NCI-H1694 treated with DMSO at 0.1 percent for 48 hours (cell line): ENCODE data around the gene NT5C2.
"Not testable (repeated sequence)": the region's sequence is repeated elsewhere in the genome, so short reads cannot be mapped to it uniquely, and the experiment has no call there.

ENCODE experiments used
- DNase-seq: peaks from one replicate; lab custom pipeline; 2025; lab: John Stamatoyannopoulos, UW

NT5C2 gene

GRCh38 chr10:103157246-103157645 lies 35.8 kb downstream of the NT5C2 start:
- DNase-seq = no peak

GRCh38 chr10:103155471-103156085 lies 37.5 kb downstream of the NT5C2 start:
- no peak for DNase-seq

- no peak for DNase-seq
Observed at GRCh38 chr10:103154521-103155299, 38.4 kb downstream of the NT5C2 start.

DNA sequence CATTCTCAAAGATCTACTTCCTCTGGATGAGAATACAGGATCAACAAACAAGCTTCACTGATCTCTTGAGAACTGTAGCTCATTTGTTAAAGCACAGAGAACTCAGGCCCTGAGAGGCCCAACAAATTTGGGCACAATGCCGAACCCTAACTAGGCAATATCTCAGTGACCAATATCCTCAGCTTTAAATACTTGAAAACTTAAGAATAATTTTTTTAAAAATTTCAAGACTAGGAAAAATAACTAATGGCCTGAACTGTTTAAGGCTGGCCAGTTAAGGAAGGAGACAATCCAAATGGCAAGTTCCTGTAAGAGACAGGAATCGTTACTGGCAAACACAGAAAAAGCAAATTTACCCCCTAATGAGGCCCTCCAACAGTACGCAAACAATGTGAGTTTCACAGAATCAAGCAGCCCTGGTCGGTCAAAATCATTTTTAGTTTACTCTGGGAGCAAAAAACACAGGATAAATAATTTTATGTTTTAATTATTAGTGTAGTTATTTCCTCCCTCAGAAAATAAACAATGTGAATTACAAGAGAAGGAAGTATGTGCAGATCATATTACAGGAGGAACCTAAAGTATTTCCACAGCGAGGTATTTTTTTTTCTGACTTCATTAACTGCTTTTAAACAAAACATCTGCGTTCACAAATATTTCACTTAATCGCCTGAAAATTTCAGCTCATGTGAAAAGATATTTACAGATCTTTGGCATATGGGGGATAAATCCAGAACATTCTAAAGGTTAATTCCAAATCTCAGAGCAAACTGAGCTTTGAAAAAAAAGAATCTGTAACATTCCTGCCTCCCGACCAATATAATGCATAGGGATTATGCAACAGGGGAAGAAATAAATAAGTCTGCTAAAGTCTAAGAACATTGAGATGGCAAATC lies 39.5 kb downstream of the NT5C2 start:
- no peak for DNase-seq

DNA sequence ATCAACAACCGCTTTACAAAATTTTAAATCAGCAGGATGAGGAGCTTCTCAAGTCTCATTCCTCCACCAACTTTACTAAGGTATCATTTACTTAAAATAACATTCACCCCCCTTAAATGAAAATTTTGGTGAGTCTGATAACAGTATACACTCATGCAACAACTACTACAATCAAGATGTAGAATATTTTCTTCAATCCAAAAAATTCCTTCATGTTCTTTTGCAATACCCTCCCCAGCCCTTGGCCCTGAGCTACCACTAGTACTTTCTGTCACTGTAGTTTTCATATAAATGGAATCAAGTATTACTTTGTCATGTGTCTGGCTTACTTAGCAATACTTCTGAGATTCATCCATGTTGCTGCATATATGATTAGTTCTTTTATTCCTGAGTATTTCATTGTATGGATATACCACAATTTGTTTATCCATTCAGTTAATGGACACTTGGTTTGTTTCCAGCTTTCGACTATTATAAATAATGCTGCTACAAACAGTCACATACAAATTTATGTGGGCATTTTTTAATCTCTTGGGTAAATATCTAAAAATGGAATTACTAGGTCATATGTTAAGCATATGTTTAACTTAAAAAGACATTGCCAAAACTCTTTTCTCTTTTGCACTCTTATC lies 43.0 kb downstream of the NT5C2 start:
- no peak for DNase-seq

- DNase-seq = no peak
Observed at GRCh38 chr10:103147645-103148044, 45.4 kb downstream of the NT5C2 start.

DNA sequence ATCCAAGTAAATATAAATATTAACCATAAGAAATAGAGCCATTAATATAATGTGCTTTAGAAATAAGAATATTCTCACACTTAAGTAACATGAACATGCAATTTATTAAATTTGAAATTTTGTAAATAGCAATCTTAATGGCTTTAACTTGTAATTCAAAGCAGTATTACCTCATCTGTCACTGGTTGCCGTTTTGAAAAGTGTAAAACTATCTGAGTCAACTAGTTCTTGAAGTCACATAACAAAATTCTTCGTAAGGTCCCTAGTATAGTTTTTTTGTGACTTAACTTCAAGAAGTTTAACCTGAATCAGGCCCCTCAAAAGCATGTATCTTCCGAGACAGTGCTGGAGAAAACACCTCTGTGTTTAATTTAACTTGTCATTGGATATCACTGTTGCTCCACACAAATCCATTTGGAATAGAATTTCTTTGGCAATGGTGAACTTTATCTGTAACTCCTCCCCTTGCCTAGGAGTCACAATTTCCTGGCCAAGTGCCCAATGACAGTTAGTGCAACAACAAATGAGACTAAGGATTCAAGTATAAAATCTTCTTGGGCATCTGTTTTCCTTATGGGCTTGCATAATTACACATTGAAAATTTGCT lies 47.1 kb downstream of the NT5C2 start:
- DNase-seq = no peak

DNA sequence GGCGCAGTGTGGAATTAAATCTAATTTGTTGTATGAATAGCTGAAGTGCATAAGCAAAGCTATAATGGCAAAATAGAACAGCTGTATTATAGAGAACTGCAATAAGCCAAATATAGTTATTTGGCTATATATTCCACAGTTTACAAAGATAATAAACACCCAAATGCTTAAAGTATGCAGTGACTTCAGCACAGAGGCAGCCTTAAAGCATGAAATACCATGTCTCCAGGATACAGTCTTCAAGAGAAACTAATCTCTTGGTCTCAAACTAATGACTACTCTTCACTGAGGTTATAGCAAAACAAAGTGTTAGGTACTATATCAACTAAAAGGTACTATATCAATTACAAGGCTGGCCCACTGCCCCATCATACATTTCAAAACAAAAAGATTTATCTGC lies 48.0 kb downstream of the NT5C2 start:
- no peak for DNase-seq

DNA sequence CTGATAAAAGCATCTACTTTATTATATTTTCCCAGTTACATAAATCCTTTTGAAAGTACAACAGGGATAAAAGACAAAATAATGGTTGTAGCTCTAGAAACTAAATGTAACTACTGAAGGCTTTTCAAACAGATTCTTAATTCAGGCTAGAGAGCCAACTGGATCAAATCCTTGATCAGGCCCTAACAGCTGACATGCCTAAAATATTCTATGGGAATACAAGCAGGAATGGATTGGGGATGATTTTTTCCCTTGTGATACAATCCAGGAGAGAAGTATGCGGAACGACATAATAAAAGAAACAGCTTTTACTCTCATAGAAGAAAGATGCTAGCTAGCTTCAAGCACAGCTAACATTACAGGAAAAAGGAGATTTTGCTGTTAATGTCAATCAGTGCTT lies 49.0 kb downstream of the NT5C2 start:
- DNase-seq = no peak

DNA sequence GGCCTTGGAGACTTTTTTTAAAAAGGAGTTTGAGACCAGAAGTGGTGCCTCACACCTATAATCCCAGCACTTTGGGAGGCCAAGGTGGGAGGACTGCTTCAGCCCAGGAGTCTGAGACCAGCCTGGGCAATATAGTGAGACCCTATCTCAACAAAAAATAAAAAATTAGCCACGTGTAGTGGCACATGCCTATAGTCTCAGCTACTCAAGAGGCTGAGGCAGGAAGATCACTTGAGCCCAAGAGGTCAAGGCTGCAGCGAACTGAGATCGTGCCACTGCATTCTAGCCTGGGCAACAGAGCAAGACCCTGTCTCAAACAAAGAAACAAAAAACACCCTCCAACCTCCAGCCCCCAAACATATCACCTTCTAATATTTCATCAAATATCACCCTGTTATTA lies 49.4 kb downstream of the NT5C2 start:
- not testable (repeated sequence) for DNase-seq

- no peak for DNase-seq
Observed at GRCh38 chr10:103141950-103142349, 51.1 kb downstream of the NT5C2 start.

GRCh38 chr10:103140469-103140868 lies 52.6 kb downstream of the NT5C2 start:
- DNase-seq = no peak

GRCh38 chr10:103139803-103140202 lies 53.3 kb downstream of the NT5C2 start:
- DNase-seq = no peak

DNA sequence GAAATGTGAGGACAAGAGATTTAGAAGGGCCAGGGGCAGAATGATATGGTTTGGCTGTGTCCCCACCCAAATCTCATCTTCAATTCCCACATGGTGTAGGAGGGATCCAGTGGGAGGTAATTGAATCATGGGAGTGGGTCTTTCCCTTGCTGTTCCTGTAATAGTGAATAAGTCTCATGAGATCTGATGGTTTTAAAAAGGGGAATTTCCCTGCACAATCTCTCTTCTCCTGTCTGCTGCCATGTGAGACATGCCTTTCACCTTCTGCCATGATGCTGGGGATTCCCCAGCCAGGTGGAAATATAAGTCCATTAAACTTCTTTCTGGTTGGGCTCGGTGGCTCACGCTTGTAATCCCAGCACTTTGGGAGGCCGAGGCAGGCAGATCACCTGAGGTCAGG lies 57.9 kb downstream of the NT5C2 start:
- DNase-seq = not testable (repeated sequence)

DNA sequence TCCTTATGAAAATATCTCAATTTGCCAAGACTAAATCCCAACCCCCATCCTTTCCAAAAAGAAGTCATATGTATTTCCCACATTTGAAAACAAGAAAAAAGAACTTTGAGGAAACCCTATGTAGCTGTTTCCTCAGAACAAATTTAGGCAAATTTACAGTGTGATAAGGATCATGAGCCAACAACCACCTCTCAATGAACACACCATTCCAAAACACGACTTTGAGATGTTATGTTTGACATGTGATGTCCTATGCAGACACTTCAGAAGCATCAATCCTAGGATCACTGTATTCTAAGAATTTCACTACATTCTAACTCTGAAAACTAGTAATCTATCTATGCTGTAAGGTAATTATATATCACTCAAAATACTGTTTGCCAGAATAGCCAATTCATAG lies 62.2 kb downstream of the NT5C2 start:
- no peak for DNase-seq

GRCh38 chr10:103130180-103130579 lies 62.9 kb downstream of the NT5C2 start:
- DNase-seq = not testable (repeated sequence)

DNA sequence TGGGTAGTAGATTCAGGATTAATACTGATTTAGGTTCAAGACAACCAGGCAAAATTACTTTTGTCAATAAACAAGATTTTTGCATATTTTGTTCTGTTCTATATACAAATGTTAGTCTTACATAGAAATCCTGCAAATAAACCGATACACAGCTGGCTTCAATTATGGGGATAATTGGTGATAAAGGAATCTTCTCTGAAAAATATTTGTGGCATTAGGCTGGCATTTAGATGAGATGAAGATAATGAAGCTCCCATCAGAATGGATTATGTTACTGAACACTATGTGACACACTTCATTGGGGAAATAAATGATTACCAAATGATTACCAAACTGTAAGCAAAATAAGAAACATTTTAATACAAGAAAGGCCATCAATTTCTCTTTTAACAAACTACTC lies 65.8 kb downstream of the NT5C2 start:
- DNase-seq = no peak

DNA sequence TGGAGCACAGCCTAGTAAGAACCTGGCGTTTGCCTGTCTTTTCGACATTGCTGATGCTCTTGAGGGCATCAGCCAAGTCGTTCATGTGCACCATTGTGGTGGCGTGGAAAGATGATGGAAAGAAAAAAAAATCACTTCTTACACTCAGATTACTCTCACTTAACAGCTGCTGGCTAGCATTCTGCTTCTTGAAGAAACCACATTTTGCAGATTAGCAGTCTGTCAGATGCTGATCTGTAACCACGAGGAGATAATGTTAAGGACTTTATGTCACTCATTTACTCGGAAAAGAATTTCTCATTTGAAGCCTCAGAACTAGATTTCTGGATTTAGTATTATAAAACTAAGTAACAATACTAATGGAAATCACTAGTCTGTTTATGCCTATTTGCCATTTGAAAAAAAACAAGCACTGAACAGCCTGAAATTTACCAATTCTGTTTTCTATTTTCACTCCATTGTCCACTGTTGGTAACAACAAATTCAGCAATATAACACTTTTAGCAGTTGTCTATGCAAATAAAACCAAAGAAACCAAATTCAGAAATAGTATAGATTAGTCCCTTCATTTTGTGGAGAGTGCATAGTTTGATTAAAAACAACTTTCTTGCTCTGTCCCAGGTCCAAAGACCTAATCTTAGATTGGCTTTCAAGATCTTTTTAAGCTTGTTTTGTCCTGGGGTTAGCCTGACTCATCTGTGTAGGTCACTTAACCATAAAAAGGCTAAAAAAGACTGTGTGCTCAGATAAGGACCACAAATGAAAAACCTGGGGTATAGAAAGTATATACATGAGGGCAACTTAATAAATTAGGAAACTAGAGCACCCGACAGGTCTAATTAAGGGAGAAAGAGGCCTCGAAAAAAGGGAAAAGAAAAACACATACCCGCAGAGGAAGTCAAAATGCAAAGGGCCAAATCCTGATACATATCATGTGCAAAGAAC lies 67.5 kb downstream of the NT5C2 start:
- no peak for DNase-seq

DNA sequence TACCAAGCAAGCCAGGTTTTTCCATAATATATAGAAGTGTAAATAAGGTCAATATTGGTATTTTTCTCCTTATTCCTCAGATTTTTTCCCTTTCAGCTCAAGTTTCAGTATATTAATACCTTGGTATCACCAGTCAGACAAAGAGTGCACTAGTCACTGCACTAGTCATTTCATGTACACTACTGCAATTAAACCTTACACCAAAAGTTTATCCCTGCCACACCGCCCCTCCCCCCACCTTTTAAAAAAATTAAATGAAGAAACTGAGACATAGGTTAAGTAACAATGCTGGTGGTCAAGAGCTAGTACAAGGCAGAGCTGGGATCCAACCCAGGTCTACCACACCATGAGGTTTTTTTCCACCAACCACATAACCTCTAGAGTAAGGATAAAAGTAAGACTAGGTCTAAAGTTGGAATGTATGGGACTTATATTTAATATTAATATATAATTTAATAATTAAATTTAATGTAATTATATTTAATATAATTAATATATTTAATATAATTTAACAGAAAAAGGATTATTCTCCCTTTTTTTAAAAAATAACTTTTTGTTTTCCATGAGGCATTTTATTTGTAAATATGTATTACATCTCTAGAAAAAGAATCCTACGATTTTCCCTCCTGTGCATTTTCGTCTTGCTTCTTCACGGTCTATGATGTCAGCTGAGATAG lies 68.5 kb downstream of the NT5C2 start:
- no peak for DNase-seq
